GM12891 (cell line): ENCODE results near the gene THSD7B.
"Not testable (repeated sequence)": the region's sequence is repeated elsewhere in the genome, so short reads cannot be mapped to it uniquely, and the experiment has no call there.

Experiments used
- DNase-seq: peaks from one replicate; pipeline ENCODE4 v3.0.0; 2011; ENCODE audit warnings: low spot score; ENCODE audit not compliant: insufficient read length
- FAIRE-seq: peaks from 2 replicates; lab custom pipeline; 2011; peaks lifted over from hg19 to GRCh38; lab: Jason Lieb, UNC
- PAX5 ChIP-seq: IDR thresholded peaks from 2 replicates; pipeline ENCODE4 v1.6.1; 2011; ENCODE audit warnings: low read length, moderate library complexity, mild to moderate bottlenecking; ENCODE audit not compliant: insufficient read depth, severe bottlenecking
- POLR2A ChIP-seq: IDR thresholded peaks from 2 replicates; pipeline ENCODE4 v1.6.1; 2011; ENCODE audit warnings: low read depth, low read length, control low read depth
- POLR2AphosphoS5 ChIP-seq: IDR thresholded peaks from 2 replicates; pipeline ENCODE4 v1.6.1; 2011; ENCODE audit warnings: low read depth, low read length, control low read depth
- POU2F2 ChIP-seq: IDR thresholded peaks from 2 replicates; pipeline ENCODE4 v1.6.1; 2011; ENCODE audit warnings: low read depth, mild to moderate bottlenecking, control low read depth, low read length, moderate library complexity
- SPI1 ChIP-seq: IDR thresholded peaks from 2 replicates; pipeline ENCODE4 v1.6.1; 2011; ENCODE audit warnings: low read depth, low read length, control low read depth
- TAF1 ChIP-seq: IDR thresholded peaks from 2 replicates; pipeline ENCODE4 v1.6.1; 2011; ENCODE audit warnings: low read depth, low read length, control low read depth

Gene THSD7B

DNA sequence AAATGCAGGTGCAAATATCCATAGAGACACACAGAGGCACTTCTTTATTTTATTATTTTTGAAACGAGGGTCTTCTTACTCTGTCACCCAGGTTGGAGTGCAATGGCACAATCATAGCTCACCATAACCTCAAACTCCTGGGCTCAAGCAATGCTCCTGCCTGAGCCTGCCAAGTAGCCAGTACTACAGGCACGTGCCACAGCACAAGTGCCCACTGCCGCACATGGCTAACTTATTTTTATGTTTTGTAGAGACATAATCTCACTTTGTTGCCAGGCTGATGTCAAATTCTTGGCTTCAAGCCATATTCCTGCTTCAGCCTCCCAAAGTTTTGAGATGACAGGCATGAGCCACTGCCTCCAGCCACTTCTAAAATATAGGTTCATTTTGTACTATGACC, 537.6 kb downstream of the THSD7B start:
- TF ChIP-seq PAX5 = no peak
- TF ChIP-seq POLR2A = no peak
- no peak for TF ChIP-seq TAF1
- no peak for TF ChIP-seq SPI1
- TF ChIP-seq POLR2AphosphoS5 = no peak
- no peak for TF ChIP-seq POU2F2
- DNase-seq (no peak), FAIRE-seq (no peak)

DNA sequence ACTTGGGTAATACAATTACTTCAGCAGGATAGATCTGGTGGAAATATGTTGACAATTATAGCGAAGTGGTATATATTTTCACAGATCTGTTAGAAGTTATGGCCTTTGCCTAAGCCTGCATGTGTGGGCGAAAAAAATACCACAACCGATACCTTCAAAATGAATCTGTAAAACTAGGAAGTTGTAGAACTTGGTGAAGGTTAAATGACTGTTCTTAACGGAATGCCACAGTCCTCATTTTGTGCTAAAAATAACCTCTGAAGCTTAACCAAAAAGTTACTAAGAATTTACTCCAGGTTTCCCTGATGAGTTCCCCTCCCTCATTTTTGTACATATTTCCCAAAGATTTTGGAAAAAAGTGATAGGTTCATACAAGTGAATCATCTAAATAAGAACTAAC, 550.7 kb downstream of the THSD7B start:
- no peak for TF ChIP-seq SPI1
- TF ChIP-seq PAX5 = no peak
- TF ChIP-seq POLR2AphosphoS5 = no peak
- TF ChIP-seq POLR2A = no peak
- TF ChIP-seq POU2F2 = no peak
- no peak for TF ChIP-seq TAF1
- no peak for DNase-seq
- no peak for FAIRE-seq

DNA sequence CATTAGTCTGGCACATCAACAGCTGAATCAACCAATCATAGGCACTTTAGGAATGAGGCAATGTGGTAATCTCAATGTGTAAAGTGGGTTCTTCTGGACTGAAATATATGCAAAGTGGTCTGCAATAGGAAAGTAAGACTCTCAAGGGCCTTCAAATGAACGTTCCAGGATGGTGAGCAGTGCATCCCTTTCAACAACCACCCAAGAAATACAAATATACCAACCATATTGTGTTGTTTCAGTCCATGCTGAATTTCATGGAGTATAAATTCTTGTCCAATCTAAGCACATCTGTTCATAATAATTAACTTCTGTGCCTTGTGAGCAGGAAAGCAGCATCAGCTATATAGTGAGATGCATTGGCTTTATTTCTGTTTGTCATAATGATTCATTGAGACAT, 556.2 kb downstream of the THSD7B start:
- no peak for TF ChIP-seq POU2F2
- TF ChIP-seq TAF1 = no peak
- no peak for DNase-seq
- no peak for FAIRE-seq

DNA sequence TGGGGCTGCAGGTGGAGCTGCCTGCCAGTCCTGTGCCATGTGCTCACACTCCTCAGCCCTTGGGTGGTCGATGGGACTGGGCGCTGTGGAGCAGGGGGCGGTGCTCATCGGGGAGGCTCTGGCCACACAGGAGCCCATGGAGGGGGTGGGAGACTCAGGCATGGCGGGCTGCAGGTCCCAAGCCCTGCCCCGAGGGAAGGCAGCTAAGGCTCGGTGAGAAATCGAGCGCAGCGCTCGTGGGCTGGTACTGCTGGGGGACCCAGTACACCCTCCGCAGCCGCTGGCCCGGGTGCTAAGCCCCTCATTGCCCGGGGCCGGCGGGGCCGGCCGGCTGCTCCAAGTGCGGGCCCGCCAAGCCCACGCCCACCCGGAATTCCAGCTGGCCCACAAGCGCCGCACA, 566.2 kb downstream of the THSD7B start:
- FAIRE-seq, DNase-seq: not testable (repeated sequence)

DNA sequence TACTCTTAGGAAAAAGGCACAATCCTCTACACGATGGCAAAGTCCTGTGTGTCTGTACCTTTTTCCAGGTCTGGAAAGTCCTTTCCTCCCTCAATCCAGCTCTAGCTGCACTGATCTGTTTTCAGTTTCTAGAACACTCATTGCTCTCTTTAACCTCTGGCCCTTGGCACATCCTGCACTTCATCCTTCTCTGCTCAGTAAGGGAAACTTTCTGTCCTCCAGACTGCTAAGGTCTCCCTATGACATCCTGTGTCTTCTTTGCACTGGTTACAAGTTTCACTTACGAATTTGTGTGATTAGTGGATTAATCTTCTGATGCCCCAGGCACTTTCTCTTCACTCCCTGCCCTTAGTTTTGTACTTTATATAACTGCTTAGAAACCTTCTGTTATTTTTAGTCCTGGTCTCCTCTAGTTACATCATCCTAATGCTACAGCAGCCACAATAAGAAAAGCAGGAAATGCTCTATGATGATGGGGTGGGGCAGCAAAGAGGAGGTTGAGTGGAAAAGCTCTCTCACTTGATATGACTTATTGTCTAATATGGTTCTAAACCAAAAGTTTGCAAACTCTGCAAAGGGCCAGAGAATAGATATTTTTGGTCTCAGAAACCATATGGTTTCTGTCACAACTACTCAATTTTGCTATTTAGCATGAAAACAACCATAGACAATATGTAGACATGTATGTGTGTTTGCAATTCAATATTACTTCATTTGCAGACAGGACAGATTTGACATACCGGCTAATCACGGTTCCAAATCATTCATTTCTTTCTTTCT, 568.2 kb downstream of the THSD7B start:
- no peak for DNase-seq
- TF ChIP-seq PAX5 (no peak), SPI1 (no peak)
- no peak for FAIRE-seq

DNA sequence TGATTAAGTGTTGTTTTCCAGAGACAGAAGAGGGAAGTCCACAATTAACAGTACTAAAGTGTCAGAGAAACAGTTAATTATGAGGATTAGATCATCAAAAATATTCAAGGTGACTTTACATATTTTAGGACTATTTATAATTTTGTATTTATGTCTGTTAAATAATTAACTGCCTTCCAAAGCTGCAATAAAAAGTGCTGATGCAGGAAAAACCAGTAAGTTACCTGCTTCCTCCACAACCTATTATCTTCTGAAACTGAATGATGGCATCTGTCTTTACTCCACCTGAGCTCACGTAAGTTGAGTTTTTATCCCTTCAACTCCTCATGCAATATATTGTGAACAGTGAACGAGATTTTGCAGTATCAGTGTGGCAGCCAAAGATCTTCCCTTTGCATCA, 570.7 kb downstream of the THSD7B start:
- FAIRE-seq (no peak), DNase-seq (no peak)
- no peak for TF ChIP-seq PAX5
- TF ChIP-seq POU2F2 = no peak
- TF ChIP-seq POLR2A = no peak
- TF ChIP-seq POLR2AphosphoS5 = no peak
- no peak for TF ChIP-seq TAF1
- no peak for TF ChIP-seq SPI1

DNA sequence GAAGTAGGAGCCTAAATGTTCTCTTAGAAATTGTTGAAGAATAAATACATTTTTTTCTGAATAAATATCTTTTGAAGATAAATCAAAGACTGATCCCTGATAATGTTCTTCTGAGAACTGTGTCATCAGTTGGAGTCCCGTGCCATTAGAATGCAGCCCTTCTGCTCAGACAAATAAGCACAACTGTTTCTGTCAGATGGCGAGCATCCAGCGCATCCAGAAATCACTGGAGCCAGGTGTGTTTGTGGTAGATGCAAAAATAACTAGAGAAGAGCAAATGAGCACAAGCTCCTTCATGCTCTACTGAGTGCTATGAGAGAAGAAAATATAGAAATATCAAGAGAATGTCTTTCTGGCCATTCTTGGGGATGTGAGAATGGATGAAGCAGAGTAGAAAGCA, 573.7 kb downstream of the THSD7B start:
- no peak for DNase-seq
- TF ChIP-seq PAX5 (no peak), POLR2AphosphoS5 (no peak), POLR2A (no peak), TAF1 (no peak), SPI1 (no peak), POU2F2 (no peak)
- FAIRE-seq = no peak

DNA sequence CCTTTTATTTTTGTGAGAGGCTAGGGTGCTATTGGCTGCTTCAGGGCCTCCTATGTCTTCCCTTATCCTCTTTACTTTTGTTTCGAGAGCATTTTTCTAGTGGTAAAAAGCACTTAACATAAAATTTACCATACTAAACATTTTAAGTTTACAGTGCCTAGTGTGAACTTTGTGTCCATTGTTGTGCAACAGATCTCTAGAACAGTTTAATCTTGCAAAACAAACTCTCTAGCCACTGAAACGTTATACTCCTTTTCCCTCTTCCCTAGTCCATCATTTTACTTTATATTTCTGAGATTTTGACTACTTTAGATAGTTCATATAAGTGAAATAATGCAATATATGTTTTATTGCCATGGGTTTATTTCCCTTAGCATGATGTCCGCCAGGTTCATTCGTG, 580.6 kb downstream of the THSD7B start:
- FAIRE-seq (no peak), DNase-seq (no peak)
- TF ChIP-seq TAF1 = no peak
- no peak for TF ChIP-seq POLR2AphosphoS5
- TF ChIP-seq PAX5 = no peak
- TF ChIP-seq SPI1 = no peak
- no peak for TF ChIP-seq POLR2A
- no peak for TF ChIP-seq POU2F2

DNA sequence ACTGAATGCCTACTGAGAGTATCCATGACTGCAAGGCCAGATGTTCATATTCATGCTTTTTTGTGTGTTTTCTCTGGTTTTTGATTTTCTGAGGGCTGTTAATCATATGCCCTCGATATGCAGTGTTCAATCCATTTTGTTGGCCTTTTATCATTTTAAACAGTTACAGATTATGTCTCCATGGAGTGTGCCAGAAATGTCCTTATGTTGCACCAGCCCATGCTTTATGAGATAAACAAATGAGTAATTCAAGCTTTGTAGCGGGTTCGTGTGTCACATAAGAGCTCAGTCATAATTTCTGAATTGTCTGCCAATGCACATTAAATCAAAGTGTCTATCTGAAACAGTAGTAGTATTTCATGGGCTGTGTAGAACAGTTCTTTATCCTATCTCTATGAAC, 583.0 kb downstream of the THSD7B start:
- TF ChIP-seq POLR2A = no peak
- no peak for TF ChIP-seq POLR2AphosphoS5
- no peak for TF ChIP-seq SPI1
- no peak for TF ChIP-seq POU2F2
- no peak for TF ChIP-seq PAX5
- no peak for TF ChIP-seq TAF1
- DNase-seq (no peak), FAIRE-seq (no peak)

DNA sequence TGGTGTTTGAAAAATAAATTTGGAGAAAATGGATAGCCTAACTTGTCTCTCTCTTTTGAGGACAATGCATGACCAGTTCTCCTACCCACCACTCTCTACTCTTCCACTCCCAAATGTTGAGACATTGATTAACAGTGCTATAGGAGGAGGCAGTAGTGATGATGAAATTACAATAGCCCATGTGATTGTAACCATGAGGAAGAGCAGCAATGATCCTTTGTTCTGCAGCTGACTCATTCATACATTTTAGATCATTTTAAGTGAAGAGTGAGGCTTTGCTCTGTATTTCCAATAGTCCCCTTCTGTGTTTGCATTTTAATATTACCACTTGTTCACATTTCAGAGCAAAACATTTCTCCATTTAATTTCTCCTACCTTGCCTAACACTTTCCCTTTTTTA, 592.3 kb downstream of the THSD7B start:
- TF ChIP-seq SPI1 (no peak), POLR2A (no peak), POU2F2 (no peak), PAX5 (no peak), TAF1 (no peak), POLR2AphosphoS5 (no peak)
- DNase-seq = no peak
- no peak for FAIRE-seq

DNA sequence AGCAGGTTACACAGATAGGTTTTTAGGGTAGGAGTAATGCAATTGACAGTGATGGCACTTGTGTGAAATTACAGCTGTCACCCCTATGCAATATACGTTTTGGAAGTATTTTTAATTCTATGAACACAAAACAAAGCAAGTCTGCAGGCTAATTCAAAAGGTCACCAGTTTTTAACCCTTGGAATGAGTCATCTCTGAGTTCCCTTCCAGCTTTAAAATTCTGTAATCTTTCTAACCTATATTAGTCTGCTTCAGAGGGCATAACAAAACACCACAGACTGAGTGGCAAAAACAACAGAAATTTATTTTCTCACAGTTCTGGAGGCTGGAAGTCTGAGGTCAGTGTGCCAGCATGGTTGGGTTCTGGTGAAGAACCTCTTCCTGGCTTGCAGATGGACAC, 602.0 kb downstream of the THSD7B start:
- DNase-seq = no peak
- no peak for FAIRE-seq
- no peak for TF ChIP-seq TAF1
- no peak for TF ChIP-seq PAX5
- TF ChIP-seq POLR2AphosphoS5 = no peak
- no peak for TF ChIP-seq POU2F2
- TF ChIP-seq SPI1 = no peak
- TF ChIP-seq POLR2A = no peak
